Middle frontal gyrus (tissue), 1 donor: ENCODE results near the gene KRTAP5-8.
"Not testable (repeated sequence)": the region's sequence is repeated elsewhere in the genome, so short reads cannot be mapped to it uniquely, and the experiment has no call there.

Experiments
- DNase-seq: peaks from one replicate; pipeline ENCODE4 v3.0.0-alpha.2; 2015; ENCODE audit warnings: low spot score; ENCODE audit errors: extremely low spot score

KRTAP5-8 gene

GRCh38 chr11:71572811-71573210 lies 35.0 kb downstream of the KRTAP5-8 start:
- no peak for DNase-seq

- DNase-seq: no peak
These were observed 36.6 kb downstream of the KRTAP5-8 start for GRCh38 chr11:71574418-71574817.

- no peak for DNase-seq
These were observed 38.0 kb downstream of the KRTAP5-8 start for GRCh38 chr11:71575723-71576424.

GRCh38 chr11:71576688-71577465 lies 39.1 kb downstream of the KRTAP5-8 start:
- DNase-seq: not testable (repeated sequence)

GRCh38 chr11:71577469-71578004 lies 39.7 kb downstream of the KRTAP5-8 start:
- no peak for DNase-seq

GRCh38 chr11:71579513-71579912 lies 41.7 kb downstream of the KRTAP5-8 start:
- DNase-seq: not testable (repeated sequence)

GRCh38 chr11:71580057-71581003 lies 42.5 kb downstream of the KRTAP5-8 start:
- DNase-seq: peak; percentile 41

GRCh38 chr11:71581826-71582225 lies 44.0 kb downstream of the KRTAP5-8 start:
- DNase-seq: no peak

GRCh38 chr11:71582309-71582895 lies 44.6 kb downstream of the KRTAP5-8 start, which contains the start of gene KRTAP5-11:
Gene KRTAP5-11, minus strand, starts transcription at chr11:71582875. Its CDS starts 38 bp downstream, at chr11:71582837.
- no peak for DNase-seq

- DNase-seq: not testable (repeated sequence)
These were observed 45.1 kb downstream of the KRTAP5-8 start for GRCh38 chr11:71582969-71583368.

- DNase-seq: not testable (repeated sequence)
These were observed 47.8 kb downstream of the KRTAP5-8 start for GRCh38 chr11:71585673-71586072.

- DNase-seq: not testable (repeated sequence)
These were observed 50.5 kb downstream of the KRTAP5-8 start for GRCh38 chr11:71588314-71588713.
